ENCODE data around the gene GRAMD1A.
"Not testable (repeated sequence)": the region's sequence is repeated elsewhere in the genome, so short reads cannot be mapped to it uniquely, and the experiment has no call there.

The GRAMD1A gene

DNA sequence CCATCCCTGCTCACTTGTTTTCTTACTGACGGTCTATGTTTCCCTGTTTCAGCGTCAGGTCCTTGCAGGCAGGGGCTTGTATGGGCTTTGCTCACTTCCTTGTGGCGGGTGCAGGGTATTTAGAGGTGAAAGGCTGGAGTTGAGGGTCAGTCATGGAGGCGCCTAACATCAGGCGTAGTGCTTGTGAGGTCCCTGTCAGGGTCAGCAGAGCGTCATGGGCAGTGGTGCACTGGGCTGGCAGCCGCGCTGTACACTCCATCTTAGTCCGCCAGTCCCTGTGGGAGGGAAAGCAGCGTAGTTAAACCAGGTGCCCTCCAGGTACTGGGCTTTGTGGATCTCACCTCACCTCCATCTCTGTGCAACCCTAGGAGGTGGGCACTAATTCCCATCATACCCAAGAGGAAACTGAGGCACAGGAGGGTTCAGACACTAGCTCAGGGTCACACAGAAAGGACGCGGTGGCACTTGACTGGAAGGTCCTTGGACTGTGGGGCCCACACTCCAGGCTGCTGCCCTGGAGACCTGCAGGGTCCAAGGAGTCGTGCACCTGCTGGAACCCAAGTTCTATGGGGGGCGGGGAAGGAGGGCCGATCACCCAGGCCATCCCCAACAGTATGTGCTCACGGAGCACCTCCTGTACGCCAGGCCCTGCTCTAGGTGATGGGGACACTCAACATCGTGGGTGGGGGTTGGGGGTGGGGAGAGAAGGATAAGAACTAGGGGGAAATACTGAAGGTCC lies 4.6 kb downstream of the GRAMD1A start:
- DNase-seq (ENCODE audit: low spot score), result no peak

DNA sequence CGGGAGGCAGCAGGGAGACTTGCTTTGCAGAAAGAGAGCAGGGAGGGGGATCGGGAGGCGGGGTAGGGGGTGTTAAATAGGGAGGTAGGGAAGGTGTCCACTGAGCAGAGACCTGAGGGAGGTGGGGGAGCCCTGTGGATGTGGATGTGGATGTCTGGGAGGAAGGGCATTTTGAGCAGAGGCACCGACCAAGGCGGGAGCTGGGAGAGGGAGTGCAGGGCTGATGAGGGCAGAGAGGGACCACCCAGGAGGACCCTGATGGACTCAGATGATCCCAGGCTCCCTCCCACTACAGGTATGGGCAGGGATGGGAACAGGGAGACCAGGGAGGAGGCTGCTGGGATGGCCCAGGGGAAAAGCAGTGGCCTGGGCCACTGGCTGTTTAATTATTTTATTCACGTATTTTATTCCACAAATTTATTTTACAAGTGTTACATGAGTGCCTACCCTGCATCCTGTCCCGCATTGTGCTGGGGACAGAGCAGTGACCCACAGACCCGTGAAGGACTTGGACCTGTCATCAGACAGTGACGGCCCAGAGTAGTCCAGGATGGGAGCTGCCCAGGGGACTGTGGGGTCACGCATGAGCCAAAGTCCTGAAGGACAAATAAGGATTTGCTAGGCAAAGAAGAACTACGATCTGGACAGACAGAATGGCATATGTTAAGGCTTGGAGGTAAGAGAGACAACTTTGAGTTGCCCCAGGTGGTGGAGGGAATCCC lies 5.3 kb downstream of the GRAMD1A start:
- DNase-seq (ENCODE audit: low spot score), result no peak

GRCh38 chr19:35006007-35006341 lies 5.9 kb downstream of the GRAMD1A start:
- DNase-seq (ENCODE audit: low spot score), result not testable (repeated sequence)

DNA sequence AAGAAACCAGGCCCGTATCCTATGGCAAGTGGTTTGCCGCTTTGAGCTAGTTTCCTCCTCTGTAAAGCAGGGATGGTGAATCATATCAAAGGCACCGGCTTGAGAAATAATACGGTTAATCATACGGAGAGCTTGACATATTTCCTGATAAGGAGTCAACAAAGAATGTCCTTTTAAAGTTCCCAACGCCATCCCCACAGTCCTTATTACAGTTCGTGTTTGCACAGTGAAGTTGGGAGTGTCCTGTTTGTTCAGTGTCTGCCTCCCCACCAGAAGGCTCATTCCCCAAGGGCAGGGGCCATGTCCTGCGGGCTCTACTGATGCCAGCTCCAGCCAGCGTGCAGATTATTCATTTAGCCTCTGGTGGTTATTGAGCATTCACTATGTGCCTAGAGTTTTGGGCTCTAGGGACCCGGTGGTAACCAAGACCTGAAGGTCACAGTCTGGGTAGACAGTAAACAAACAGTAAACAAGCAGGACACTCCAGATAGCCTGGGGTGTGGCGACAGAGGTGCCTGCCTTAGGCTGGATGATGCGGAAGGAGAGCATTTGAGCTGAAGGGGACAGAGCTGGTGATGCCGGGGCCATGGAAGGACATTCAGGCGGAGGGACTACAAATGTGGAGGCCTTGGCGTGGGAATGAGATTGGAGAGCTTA lies 6.3 kb downstream of the GRAMD1A start:
- no peak for DNase-seq (ENCODE audit: low spot score)

GRCh38 chr19:35006999-35007365 lies 6.9 kb downstream of the GRAMD1A start:
- DNase-seq (ENCODE audit: low spot score), result no peak

DNA sequence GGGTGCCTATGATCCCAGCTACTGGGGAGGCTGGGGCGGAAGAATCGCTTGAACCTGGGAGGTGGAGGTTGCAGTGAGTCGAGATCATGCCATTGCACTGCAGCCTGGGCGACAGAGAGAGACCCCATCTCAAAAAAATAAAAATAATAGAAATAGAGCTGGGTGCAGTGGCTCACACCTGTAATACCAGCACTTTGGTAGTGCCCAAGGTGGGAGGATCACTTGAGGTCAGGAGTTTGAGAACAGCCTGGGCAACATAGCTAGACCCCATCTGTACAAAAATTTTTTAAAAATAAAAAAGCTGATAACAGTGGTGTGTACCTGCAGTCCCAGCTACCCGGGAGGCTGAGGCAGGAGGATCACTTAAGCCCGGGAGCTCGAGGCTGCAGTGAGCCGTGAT lies 7.3 kb downstream of the GRAMD1A start:
- DNase-seq (ENCODE audit: low spot score), result not testable (repeated sequence)

- no peak for DNase-seq (ENCODE audit: low spot score)
Observed at GRCh38 chr19:35008891-35009341, 8.8 kb downstream of the GRAMD1A start.

DNA sequence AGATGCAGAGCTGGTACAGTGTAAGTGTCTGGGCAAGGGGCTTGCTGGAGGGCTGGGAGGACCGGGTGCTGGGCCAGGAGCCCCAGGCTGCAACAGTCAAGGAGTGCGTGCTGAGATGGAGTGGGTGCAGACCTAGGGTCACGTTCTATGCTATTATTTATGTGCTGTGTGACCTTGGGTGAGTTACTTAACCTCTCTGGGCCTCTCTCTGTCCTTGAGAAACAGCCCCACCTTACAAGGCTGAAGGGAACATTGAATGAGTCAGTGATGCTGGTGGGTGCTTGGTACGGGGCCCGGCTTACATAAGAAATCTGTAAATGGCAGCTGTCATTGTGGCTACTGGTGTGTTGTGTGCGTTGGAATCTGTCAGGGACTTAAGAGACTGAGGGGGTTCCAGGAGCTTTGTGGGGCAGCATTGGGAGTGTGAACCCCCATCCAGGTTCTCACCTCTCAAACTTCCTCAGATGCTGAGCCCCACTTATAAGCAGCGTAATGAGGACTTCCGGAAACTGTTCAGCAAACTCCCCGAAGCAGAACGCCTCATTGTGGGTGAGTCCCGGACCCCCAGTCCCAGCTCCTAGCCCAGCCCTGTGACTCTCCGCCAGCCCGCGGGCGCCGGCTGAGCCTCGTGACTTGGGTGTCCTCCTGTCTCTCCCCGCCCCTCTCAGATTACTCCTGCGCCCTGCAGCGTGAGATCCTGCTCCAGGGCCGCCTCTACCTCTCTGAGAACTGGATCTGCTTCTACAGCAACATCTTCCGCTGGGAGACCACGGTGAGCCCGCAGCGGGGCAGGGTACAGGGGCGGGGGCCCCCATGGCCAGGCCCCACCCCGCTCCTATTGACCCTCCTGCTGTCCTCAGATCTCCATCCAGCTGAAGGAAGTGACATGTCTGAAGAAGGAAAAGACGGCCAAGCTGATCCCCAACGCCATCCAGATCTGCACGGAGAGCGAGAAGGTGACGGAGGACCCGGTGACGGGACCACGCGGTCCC lies 9.6 kb downstream of the GRAMD1A start:
- DNase-seq (ENCODE audit: low spot score), result no peak

DNA sequence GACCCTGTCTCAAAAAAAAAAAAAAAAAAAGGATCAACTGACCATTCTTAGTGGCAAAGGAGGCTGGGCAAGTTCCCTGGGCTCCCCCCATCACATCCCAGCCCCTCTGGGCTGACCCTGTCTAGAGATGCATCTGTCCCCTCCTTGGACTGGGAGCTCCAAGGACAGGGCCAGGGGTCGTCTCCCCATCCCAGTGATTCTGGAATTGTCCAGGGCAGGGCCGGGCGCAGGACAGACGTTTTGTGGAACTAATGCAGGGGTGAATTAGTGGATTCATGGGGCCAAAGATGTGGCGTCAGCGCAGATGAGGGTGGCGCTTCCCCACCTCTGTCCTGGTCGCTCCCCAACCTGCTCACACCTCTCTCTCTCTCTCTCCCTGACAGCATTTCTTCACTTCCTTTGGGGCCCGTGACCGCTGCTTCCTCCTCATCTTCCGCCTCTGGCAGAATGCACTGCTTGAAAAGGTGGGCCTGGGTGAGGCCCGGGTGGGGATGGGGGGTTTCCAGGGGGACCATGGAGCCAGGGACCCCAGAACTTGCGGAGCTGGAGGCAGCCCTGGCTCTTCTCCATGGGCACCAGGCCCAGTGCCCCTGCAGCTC lies 11.1 kb downstream of the GRAMD1A start:
- no peak for DNase-seq (ENCODE audit: low spot score)

DNA sequence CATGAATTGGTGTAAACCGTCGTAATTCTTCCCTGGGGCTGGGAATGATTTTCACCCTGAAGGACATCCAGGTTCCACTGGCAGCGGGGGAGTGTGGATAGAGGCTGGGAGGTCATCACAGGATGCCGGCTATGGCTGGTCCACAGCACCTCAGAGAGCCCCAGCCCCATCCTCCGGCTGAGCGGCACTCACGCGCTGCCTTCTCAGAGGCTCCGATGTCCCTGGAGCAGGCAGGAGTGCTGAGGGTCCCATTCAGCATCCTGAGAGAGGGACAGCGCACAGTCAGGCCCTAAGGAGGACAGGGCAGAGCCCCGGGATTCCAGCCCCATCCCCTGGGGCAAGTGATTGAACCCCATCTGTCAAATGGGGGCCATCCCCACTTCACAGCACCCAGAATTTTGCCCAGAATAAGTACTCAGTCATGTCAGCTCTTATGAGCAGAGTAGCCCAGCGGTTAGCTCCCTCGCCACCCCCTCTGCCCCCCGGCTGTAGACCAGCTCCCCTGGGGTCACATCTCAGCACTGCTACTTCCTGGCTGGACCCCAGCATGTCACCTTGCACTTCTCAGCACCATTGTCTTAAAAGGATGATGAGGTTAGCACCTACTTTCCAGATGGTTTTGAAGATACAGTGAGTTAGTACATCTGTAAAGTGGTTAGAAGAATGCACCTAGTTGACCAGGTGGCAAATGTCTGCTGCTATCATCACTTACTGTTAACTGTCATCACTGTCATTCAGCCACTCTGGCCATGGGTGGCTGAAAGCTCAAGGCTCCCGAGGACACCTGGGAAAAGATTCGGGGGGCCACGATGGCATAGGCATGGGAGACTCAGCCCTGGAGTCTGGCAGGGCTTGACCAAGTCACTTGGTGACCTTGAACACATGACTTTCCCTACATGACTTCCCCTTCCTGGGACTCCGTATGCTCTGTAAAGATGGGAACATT lies 11.9 kb downstream of the GRAMD1A start:
- DNase-seq (ENCODE audit: low spot score), result no peak

- peak; percentile 90 for DNase-seq (ENCODE audit: low spot score)
Observed at GRCh38 chr19:35013041-35013819, 13.1 kb downstream of the GRAMD1A start.

GRCh38 chr19:35013820-35014754 lies 14.0 kb downstream of the GRAMD1A start:
- no peak for DNase-seq (ENCODE audit: low spot score)

DNA sequence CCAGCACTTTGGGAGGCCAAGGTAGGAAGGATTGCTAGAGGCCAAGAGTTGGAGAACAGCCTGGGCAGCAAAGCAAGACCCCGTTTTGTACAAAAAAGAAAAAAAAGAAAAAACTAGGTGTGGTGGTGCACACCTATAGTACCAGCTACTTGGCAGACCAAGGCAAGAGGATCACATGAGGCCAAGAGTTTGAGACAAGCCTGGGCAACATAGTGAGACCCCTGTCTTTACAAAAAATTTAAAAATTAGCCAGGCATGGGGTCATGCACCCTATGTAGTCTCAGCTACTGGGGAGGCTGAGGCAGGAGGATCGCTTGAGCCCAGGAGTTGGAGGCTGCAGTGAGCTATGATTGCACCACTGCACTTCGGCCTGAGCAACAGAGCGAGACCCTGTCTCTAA lies 14.7 kb downstream of the GRAMD1A start:
- DNase-seq (ENCODE audit: low spot score), result not testable (repeated sequence)

DNA sequence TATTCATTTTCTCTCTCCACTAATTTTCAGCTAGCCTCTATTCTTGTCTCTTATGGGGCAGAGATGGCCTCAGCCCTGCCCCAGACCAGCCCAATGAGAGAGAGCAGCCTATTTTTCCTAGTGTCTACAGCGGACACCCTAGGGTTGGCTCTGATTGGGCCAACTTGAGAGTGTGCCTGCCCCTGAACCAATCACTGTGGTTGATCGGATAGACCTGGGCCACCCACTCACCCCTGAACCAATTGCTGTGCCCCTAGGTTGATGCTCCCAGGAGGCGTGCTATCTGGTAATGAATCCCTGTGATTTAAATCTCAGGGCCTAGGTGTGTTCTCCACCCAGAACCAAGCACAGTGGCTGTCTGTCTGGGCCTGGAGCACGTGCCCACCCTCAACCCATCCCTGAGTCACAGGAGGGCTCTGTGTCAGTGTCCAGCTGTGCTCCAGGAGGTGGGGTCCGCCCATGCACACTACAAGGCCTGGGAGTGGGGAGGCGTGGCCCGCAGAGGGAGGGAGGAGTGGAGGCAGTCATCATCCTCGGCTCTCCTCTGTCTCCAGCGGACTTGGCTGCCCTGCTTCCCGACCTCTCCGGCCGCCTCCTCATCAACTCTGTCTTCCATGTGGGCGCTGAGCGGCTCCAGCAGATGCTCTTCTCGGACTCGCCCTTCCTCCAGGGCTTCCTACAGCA lies 15.3 kb downstream of the GRAMD1A start:
- no peak for DNase-seq (ENCODE audit: low spot score)

GRCh38 chr19:35015954-35016351 lies 15.8 kb downstream of the GRAMD1A start:
- DNase-seq (ENCODE audit: low spot score), result no peak

DNA sequence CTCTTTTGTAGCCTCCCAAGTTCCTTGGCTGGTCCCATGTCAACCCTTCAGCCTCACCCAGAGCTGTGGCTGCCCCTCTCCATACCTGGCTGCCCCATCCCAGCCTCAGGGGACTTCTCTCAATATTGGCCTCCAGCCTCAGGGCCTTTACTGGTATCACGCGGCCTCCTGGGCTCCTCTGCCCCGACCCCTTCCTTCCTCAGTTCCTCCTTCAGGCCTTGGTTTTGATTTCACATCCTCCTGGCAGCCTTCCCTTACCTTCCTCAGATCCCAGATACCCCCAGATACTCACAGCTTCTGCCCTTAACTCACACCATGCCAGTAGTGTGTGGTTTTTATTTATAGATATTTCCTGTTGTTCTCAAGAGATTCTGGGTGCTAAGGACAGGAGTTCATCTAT lies 17.4 kb downstream of the GRAMD1A start:
- DNase-seq (ENCODE audit: low spot score), result no peak

DNA sequence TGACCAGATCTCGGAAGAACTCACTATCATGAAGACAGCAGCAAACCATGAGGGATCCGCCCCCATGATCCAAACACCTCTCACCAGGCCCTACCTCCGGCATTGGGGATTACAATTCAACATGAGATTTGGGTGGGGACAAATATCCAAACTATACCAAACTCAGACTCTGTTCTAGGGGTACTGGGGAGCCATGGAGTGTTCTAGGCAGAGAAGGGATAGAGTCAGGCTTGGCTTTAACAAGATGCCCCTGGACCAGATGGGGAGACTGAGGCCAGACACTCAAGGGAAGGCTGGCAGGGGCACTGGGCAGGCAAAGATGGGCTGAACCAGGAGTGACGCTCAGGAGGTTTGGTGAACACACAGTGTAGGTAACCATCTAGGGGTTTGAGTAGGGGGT lies 18.3 kb downstream of the GRAMD1A start:
- no peak for DNase-seq (ENCODE audit: low spot score)

- no peak for DNase-seq (ENCODE audit: low spot score)
Observed at GRCh38 chr19:35019144-35019543, 19.0 kb downstream of the GRAMD1A start.
